Panc1 (cell line): ENCODE measurements around the gene DVL1.

Source experiments
- POLR2AphosphoS5 ChIP-seq: IDR thresholded peaks from 2 replicates; pipeline ENCODE4 v1.6.1; 2012; ENCODE audit warnings: mild to moderate bottlenecking, low read depth, low read length, moderate library complexity
- TF ChIP-seq, protein P1 (sequence below), 2 experiments: IDR thresholded peaks; 2 replicates each; pipeline ENCODE4 v1.6.1; 2011 to 2012; ENCODE audit warnings: low read depth in 2 of 2, control low read depth in 1 of 2, low read length in 1 of 2, mild to moderate bottlenecking in 1 of 2, moderate library complexity in 1 of 2; ENCODE audit not compliant: insufficient read depth in 1 of 2
- TF ChIP-seq, protein P2 (sequence below): fragments of 450-650 bp; IDR thresholded peaks from 2 replicates; pipeline ENCODE4 v1.5.1; 2017; ENCODE audit warnings: mild to moderate bottlenecking

DNA sequence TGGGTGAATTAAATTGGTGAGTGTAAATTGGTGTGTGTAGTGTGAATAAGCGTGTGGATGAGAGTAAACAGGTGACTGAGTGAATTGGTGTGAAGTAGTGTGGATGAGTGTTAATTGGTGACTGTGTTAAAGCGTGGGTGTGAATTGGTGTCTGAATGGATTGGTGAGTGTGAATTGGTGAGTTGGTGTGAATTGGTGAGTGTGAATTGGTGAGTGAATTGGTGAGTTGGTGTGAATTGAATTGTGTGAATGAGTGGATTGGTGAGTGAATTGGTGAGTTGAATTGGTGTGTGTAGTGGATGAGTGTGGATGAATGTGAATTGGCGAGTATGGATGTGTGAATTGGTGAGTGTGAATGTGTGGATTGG is 17.5 kb upstream of the DVL1 start:
- TF ChIP-seq, protein P1, sequence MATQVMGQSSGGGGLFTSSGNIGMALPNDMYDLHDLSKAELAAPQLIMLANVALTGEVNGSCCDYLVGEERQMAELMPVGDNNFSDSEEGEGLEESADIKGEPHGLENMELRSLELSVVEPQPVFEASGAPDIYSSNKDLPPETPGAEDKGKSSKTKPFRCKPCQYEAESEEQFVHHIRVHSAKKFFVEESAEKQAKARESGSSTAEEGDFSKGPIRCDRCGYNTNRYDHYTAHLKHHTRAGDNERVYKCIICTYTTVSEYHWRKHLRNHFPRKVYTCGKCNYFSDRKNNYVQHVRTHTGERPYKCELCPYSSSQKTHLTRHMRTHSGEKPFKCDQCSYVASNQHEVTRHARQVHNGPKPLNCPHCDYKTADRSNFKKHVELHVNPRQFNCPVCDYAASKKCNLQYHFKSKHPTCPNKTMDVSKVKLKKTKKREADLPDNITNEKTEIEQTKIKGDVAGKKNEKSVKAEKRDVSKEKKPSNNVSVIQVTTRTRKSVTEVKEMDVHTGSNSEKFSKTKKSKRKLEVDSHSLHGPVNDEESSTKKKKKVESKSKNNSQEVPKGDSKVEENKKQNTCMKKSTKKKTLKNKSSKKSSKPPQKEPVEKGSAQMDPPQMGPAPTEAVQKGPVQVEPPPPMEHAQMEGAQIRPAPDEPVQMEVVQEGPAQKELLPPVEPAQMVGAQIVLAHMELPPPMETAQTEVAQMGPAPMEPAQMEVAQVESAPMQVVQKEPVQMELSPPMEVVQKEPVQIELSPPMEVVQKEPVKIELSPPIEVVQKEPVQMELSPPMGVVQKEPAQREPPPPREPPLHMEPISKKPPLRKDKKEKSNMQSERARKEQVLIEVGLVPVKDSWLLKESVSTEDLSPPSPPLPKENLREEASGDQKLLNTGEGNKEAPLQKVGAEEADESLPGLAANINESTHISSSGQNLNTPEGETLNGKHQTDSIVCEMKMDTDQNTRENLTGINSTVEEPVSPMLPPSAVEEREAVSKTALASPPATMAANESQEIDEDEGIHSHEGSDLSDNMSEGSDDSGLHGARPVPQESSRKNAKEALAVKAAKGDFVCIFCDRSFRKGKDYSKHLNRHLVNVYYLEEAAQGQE (IDR thresholded peaks at IDR 0.05; ENCODE audit: insufficient read depth in 1 of 2, low read depth in 2 of 2, low read length in 1 of 2): no peak
- TF ChIP-seq, protein P2, sequence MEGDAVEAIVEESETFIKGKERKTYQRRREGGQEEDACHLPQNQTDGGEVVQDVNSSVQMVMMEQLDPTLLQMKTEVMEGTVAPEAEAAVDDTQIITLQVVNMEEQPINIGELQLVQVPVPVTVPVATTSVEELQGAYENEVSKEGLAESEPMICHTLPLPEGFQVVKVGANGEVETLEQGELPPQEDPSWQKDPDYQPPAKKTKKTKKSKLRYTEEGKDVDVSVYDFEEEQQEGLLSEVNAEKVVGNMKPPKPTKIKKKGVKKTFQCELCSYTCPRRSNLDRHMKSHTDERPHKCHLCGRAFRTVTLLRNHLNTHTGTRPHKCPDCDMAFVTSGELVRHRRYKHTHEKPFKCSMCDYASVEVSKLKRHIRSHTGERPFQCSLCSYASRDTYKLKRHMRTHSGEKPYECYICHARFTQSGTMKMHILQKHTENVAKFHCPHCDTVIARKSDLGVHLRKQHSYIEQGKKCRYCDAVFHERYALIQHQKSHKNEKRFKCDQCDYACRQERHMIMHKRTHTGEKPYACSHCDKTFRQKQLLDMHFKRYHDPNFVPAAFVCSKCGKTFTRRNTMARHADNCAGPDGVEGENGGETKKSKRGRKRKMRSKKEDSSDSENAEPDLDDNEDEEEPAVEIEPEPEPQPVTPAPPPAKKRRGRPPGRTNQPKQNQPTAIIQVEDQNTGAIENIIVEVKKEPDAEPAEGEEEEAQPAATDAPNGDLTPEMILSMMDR: no peak
- no peak for TF ChIP-seq POLR2AphosphoS5
